ENCODE data around the gene IL18RAP.

IL18RAP gene

DNA sequence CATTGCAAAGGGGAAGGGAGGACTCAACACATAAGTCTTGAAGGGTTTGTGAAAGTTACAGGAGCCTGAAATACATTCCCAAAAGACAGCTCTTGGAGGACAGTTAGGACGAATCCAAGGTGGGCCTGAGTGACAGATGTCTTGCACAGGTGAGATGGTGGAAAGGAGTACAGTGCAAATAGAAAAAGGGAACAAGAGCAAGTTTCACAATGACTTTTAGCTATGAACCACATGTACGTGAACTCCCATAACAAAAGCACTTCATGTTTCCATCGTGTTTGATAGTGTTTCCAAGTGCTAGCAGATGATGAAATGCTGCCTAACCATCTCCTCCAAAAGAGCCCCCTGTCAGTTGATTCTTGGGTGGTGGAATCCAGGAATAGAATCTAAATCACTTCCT is 1.8 kb downstream of the IL18RAP start:
- DNase-seq: no peak

- DNase-seq: no peak
These were observed 2.6 kb downstream of the IL18RAP start for GRCh38 chr2:102425441-102426132.

GRCh38 chr2:102427249-102427648 is 4.3 kb downstream of the IL18RAP start:
- DNase-seq: no peak

GRCh38 chr2:102428573-102428972 is 5.6 kb downstream of the IL18RAP start:
- no peak for DNase-seq

DNA sequence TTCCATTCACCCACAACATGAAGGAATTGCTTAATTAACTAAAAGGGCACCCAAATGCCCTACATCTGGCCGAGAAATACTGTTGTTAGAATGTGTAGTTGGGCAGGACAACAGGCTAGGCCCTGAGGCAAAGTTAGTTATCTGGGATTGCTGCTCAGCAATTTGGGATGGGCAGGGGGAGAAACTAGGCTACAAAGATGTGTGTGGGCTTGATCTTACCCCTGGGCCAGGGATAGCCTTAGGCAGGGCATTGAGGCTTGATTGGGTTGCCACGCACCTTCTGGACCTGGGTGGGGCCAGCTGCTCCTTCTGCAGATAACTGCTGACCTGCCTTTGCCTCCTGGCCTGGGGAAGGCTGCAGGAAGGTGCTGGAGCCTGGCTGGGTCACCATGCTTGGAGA is 9.4 kb downstream of the IL18RAP start:
- no peak for DNase-seq

DNA sequence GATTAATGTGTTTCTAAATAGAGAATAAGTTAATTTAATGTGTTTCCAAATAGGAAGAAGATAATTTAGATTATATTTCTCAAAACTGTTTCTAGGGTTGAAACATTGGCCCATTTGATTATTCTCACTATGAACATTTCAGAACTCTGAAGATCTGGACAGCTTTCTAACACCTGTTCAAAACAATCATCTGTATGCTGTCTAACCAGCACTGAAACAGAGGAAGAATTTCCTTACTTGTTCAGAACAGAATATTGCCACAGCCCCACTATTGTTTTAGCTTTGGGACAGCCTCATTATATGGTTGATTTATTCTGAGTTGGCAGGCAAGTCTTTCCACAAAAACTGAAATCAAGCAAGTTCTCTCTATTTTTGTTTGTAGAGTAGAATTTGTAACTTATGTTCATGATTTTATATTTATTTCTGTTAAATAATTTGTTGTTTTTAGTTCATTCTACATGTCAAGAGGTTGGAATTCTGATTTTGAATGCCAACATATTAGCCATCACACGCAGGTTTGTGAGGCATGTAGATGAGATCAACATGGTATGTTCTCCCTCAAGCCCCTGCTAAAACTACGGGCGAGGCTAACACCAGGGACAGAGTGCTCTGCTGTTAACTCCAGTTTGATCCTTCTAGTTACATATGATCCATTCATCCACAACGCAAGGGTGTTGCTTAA is 11.2 kb downstream of the IL18RAP start:
- no peak for DNase-seq

GRCh38 chr2:102434655-102435381 is 11.9 kb downstream of the IL18RAP start:
- DNase-seq: no peak

DNA sequence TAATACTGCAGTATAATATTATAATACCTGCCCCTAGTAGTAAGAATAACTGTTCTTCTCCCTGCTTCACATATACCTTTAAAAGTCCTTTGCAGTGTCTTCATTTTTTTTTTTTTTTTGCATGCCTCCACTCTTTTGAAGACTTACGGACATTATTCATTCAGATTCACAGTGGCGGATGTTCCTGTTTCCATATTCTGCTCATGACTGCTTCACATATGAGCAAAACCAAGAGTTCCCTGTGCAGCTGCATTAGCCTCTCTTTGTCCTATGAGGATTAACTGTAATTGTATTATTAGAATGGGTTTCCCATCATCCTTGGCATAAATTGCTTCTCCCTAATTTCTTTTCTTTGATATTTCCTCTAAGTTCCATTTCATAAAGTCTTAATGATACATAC is 12.8 kb downstream of the IL18RAP start:
- no peak for DNase-seq

DNA sequence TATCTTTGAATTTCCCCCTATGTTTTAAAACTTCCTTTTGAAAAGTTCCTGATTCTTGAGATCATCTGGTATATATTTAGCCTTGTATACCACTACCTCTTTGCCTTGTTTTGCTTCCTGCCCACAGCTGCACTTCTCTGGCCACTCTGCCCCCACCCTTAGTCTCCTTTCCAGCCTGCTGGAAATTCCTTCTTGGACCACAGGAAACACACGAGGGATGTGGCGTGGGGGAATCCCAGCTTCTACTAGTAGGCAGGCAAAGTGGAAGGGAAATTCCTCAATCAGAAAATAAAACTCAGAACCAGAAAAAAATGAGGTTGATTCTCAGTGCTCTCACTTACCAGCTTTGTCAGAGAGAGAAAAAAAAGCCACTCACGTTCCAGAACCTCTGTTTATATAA is 13.4 kb downstream of the IL18RAP start:
- no peak for DNase-seq

GRCh38 chr2:102437122-102437521 is 14.2 kb downstream of the IL18RAP start:
- no peak for DNase-seq

DNA sequence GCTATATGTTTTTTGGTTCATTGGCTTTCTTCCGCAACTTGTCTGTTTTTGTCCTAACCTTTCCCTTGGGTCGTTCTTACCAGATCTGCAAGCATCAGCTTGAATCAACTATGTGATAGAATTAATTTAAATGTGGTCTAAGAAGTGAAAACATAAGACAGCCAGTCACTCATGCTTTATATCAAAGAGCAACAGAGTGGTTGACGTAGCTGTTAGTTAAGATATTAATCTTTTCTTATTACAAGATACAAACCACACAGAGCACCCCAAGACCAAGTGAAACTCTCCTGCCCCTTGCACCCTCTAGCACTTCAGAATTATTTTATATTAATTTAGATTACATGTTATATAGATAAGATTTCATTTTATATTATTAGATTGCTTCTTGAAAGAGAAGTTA is 15.2 kb downstream of the IL18RAP start:
- DNase-seq: no peak

DNA sequence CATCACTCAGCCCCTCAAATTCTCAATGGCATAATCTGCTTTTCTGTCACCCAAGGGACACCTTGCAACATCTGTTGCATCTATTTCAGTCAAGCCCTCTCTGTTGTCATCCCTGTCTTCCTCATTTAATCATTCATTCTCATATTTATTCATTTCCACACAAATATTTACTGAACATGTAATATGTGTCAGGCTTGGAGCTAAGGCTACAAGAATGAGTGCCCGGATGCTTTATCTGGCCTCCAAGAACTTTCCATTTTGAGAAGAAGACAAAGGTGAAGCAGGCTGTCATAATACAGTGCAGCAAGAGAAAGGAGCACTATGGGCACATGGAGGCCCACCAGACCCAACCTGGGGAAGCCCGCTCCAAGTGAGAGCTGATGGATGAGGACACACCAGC is 15.6 kb downstream of the IL18RAP start:
- DNase-seq: no peak

GRCh38 chr2:102439065-102439695 is 16.2 kb downstream of the IL18RAP start:
- DNase-seq: no peak

DNA sequence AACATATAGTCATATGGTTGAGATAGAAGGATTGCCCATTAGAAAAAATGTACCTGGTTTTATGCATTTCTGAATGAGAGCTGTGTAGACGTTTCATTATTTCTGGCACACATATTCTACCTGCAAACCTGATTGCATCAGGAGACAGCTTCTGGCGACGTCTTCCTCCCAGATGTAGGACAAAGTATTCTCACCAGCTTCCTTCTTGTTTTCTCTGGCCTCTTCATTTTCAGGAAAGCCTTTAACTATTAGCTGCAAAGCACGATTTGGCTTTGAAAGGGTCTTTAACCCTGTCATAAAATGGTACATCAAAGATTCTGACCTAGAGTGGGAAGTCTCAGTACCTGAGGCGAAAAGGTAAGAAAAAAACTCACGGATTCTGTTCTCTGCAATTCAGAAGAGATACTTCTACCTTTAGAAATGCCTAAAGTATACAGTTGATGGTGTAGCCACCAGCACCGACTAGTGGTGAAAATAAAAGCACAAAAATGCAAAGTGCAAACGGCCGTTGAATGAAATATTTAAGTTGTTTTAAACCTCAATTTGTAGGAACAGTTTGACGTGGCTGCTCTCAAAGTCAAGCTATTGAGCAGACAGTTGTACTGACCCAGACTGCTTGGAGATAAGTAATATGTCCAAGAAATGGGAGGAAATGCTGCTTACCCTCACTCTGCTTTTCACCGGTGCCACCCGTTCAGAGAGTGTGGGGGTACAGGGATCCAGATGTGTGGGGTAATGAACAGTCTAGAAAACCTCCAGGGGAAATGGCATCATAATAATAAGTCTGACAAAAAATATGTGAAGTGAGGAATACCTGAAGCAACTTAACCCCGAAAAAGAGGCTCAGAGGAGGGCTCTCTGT is 20.2 kb downstream of the IL18RAP start:
- DNase-seq: no peak

- DNase-seq: no peak
These were observed 21.3 kb downstream of the IL18RAP start for GRCh38 chr2:102444233-102444632.

DNA sequence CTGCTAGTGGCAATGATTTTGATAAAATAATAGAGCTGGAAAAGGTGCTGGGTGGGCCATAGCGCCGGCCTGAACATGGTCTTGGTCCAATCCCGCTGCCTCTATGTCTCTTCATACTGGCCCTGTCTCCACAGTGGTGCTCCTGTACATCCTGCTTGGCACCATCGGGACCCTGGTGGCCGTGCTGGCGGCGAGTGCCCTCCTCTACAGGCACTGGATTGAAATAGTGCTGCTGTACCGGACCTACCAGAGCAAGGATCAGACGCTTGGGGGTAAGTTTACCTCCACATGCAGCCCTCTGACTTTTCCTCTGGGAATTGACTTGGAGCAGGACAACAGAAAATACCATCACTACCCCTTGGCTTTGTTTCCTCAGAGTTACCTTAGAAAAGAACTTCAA is 24.0 kb downstream of the IL18RAP start:
- DNase-seq: no peak

GRCh38 chr2:102449370-102449974 is 26.5 kb downstream of the IL18RAP start:
- no peak for DNase-seq

DNA sequence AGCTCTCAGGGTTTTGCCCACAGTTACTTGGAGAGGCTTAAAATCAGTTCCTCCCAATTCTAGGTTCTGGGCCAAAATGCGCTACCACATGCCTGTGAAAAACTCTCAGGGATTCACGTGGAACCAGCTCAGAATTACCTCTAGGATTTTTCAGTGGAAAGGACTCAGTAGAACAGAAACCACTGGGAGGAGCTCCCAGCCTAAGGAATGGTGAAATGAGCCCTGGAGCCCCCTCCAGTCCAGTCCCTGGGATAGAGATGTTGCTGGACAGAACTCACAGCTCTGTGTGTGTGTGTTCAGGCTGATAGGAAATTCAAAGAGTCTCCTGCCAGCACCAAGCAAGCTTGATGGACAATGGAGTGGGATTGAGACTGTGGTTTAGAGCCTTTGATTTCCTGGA is 29.0 kb downstream of the IL18RAP start:
- DNase-seq: no peak

DNA sequence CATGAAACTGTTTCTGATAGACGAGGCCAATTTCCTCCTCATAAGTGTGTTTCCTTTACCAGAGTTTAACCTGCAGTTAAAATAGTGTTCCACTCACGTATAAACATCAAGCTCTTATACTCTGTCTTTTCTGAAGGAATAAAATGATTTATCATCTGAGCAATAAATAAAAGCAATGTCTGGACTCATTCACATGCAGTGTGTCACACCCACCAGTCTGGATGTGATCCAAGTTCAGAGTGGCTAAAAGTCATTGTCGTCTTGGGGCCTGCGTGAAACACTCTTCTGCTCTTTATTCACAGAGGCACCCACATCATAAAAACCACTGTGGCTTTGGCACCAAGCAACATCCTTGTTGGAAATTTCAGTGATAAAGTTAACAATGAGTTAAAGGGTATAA is 30.5 kb downstream of the IL18RAP start:
- DNase-seq: no peak

- no peak for DNase-seq
These were observed 32.2 kb downstream of the IL18RAP start for GRCh38 chr2:102455061-102455670.

DNA sequence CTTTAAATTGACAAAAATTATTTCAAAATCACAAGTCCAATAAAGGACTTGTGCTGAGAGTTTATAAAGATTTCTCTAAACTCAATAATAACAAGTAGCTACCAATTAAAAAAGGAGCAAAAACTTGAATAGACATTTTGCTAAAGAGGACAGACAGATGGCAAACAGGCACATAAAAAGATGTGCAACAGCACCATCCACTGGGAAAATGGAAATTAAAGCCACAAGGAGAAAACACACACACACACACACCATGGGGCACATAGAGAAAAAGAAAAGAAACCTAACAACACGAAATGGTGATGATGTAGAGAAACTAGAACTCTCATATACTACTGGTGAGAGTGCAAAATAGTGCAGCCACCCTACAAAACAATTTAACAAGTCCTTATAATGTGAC is 37.5 kb downstream of the IL18RAP start:
- DNase-seq: no peak

DNA sequence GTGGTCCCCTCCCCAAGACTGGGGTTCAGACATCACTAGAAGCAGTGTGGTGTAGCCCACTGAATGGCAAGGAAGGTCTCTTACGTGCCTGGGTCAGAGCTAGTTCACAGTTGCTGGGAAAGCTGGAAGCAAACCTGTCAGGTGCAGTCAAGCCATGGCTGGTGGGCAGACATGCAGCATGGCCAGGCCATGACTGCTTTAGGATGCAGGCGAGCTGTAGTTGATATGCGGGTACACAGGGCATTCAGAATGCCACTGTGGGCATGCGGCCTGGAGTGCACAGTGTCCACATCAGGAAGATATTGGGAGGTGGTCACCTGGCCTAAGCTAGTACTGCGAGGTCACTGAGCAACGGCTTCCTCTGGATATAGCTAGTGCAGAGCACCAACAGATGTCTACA is 38.2 kb downstream of the IL18RAP start:
- no peak for DNase-seq

All from activated gamma-delta T cell (primary cell).